Endothelial cell (in vitro differentiated cells): Measurements from ENCODE around the gene ZDHHC22. TPM values are rescaled to one million over a fixed set of nuclear protein-coding genes. Genes with fewer than 3 reads are reported as not detected.

ENCODE experiments used
- DNase-seq: peaks from one replicate; pipeline ENCODE4 v3.0.0; 2021; ENCODE audit warnings: low spot score
- H3K27ac Mint-ChIP-seq: one replicate; pipeline ENCODE4 v1.8.0; 2021; ENCODE audit warnings: mixed read lengths, inconsistent platforms; ENCODE audit not compliant: unreplicated experiment
- H3K27me3 Mint-ChIP-seq: one replicate; pipeline ENCODE4 v1.8.0; 2021; ENCODE audit warnings: mild to moderate bottlenecking, moderate library complexity, mixed read lengths, inconsistent platforms; ENCODE audit not compliant: unreplicated experiment
- H3K36me3 Mint-ChIP-seq: one replicate; pipeline ENCODE4 v1.8.0; 2021; ENCODE audit warnings: mild to moderate bottlenecking, low read depth, mixed read lengths, inconsistent platforms; ENCODE audit not compliant: unreplicated experiment
- H3K4me1 Mint-ChIP-seq: one replicate; pipeline ENCODE4 v1.8.0; 2021; ENCODE audit warnings: mild to moderate bottlenecking, mixed read lengths, inconsistent platforms; ENCODE audit not compliant: unreplicated experiment
- H3K4me3 Mint-ChIP-seq: one replicate; pipeline ENCODE4 v1.8.0; 2021; ENCODE audit warnings: mild to moderate bottlenecking, mixed read lengths, inconsistent platforms; ENCODE audit not compliant: unreplicated experiment
- H3K9me3 Mint-ChIP-seq: one replicate; pipeline ENCODE4 v1.8.0; 2021; ENCODE audit warnings: mixed read lengths, inconsistent platforms; ENCODE audit not compliant: unreplicated experiment
- total RNA-seq: library from RNA; stranded (reverse); fragmentation: NEBNext Ultra II Directional; extraction: Animal tissue kit (Norgen Biotek cat#: 25700); gene quantifications from one replicate; pipeline ENCODE4 v1.2.1, GENCODE V29; 2021; ENCODE audit not compliant: unreplicated experiment
- TF ChIP-seq, protein P1 (sequence below): fragments of 200-600 bp; sonication (generic); IDR thresholded peaks from one replicate; pipeline ENCODE4 v1.5.0; 2021; ENCODE audit warnings: antibody characterized with exemption; ENCODE audit not compliant: unreplicated experiment

Gene ZDHHC22
- total RNA-seq, 1 donor from 2014 or later: 12.0 TPM

DNA sequence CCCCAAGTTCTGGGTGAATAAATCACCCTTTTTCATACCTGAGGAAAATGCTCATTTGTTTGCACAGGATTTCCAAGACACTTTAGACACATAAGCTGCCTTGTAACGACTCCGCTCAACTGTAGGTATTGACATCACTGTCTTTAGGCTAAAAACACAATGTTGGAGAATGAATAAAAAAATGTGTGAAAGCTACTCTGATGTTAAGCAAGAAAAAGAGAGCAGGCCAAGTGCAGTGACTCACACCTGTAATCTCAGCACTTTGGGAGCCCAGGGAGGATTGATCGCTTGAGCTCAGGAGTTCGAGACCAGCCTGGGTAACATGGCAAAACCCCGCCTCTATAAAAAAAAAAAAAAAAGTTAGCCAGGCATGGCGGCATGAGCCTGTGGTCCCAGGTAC is 54.6 kb downstream of the ZDHHC22 start:
- Mint-ChIP-seq H3K4me1 (peaks cover 19% of the 10 kb centered on the region), H3K27me3 (peaks cover 10% of the 10 kb centered on the region), H3K36me3 (no peaks in the 10 kb centered on the region), H3K9me3 (no peaks in the 10 kb centered on the region), H3K4me3 (no peak overlapping the region), H3K27ac (peak overlapping the region; percentile 90)
- TF ChIP-seq, protein P1, sequence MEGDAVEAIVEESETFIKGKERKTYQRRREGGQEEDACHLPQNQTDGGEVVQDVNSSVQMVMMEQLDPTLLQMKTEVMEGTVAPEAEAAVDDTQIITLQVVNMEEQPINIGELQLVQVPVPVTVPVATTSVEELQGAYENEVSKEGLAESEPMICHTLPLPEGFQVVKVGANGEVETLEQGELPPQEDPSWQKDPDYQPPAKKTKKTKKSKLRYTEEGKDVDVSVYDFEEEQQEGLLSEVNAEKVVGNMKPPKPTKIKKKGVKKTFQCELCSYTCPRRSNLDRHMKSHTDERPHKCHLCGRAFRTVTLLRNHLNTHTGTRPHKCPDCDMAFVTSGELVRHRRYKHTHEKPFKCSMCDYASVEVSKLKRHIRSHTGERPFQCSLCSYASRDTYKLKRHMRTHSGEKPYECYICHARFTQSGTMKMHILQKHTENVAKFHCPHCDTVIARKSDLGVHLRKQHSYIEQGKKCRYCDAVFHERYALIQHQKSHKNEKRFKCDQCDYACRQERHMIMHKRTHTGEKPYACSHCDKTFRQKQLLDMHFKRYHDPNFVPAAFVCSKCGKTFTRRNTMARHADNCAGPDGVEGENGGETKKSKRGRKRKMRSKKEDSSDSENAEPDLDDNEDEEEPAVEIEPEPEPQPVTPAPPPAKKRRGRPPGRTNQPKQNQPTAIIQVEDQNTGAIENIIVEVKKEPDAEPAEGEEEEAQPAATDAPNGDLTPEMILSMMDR: no peak
- DNase-seq: no peak

DNA sequence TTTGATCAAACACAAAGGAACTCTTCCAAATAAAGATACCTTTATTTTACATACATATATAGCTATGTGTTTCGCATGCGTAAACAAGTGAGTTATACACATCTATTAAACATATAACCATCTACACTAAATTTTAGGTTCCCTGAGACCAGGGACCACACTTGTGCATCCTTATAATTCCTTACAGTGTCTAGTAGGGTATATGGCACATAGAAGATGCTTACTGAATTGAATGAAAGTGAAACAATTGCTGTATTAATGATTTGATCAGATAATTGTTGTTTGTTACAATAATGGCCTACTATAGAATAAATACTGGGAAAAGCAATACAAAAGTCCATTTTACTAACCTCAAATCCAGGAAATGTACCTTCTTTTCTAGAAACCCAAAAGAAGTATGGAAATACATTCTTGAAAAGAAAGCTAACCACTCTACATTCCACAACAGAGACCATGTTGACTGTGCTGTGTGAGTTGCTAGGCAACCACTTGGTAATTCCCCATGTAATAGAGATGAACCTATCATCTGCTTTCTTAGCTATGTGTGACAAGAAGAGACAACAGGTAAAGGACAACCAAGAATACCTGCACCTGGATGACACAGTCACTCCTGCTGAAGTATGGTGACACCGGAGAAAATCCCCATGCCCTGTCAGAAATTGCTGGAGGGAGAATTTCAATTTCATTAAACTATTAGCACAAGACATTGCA is 55.4 kb downstream of the ZDHHC22 start:
- Mint-ChIP-seq H3K9me3 (no peaks in the 10 kb centered on the region), H3K4me3 (no peak overlapping the region), H3K36me3 (no peaks in the 10 kb centered on the region), H3K27ac (peak overlapping the region; percentile 90), H3K27me3 (peaks cover 8% of the 10 kb centered on the region), H3K4me1 (peaks cover 20% of the 10 kb centered on the region)
- no peak for DNase-seq
- TF ChIP-seq, protein P1: no peak

DNA sequence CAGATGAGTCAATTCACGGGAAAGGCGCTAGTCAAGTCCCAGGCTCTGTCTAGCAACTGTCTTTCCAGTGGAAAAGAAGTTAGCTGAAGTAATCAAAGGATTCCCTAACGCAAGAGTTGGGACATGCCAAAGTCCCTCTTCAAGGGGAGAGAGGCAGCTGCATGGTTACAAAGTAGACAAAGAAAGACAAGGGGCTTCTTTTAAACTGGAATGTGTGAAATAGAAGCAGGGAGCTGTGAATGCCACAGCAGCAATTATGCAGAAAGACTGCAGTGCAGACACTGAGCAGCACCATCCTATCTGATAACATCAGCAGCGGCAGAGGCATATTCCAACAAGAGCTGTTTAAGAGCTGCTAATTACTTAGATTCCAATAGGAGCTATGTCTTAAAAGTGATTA is 56.1 kb downstream of the ZDHHC22 start:
- H3K4me1 Mint-ChIP-seq: peaks cover 23% of the 10 kb centered on the region
- DNase-seq: no peak
- H3K9me3 Mint-ChIP-seq: no peaks in the 10 kb centered on the region
- H3K27me3 Mint-ChIP-seq: peaks cover 8% of the 10 kb centered on the region
- H3K36me3 Mint-ChIP-seq: no peaks in the 10 kb centered on the region
- no peak overlapping the region for H3K4me3 Mint-ChIP-seq
- peak overlapping the region; percentile 90 for H3K27ac Mint-ChIP-seq
- TF ChIP-seq, protein P1: no peak

DNA sequence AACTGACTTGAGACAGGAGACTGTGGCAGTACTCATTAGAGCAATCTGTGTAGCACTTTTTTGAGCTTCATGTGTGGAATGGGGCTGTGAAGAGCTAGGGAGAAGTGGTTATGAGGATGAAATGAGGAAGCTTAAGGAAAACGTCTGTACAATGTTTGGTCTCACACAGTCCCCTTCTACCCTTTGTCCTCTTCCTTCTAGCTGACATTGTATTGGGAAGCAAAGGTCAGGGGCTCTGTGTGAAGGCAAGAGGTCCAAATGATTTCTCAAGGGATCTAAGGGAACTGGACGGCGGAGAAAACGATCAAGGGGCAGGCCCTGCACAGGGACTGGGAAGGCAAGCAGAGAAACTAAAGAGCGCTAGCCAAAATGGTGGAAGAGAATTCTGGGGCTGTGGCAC is 56.6 kb downstream of the ZDHHC22 start:
- peaks cover 23% of the 10 kb centered on the region for H3K4me1 Mint-ChIP-seq

DNA sequence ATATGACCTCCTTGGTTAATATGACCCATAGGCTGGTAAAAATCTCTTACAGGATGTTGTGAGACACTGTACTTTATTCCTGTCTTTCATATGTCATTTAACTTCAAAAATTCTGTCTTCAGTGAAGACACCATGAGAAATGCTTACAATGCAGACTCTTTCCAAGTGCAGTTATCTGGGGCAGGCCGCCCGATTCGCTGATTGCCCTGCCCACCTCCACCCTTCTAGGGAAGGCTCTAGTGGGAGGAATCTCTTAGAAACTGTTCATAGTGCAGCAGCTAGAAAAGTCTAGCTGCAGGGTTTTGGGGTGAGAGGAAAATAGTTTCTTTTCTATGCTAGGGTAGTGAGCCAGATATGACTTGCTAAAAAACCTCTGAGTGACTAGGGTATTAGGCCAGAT is 58.5 kb downstream of the ZDHHC22 start:
- Mint-ChIP-seq H3K36me3 (no peaks in the 10 kb centered on the region), H3K4me3 (no peak overlapping the region), H3K27ac (no peak overlapping the region), H3K4me1 (peaks cover 30% of the 10 kb centered on the region), H3K27me3 (peaks cover 8% of the 10 kb centered on the region), H3K9me3 (no peaks in the 10 kb centered on the region)
- DNase-seq: no peak
- TF ChIP-seq, protein P1: no peak

More for the DNA sequence above, 56.6 kb downstream of the ZDHHC22 start:
- Mint-ChIP-seq H3K27me3 (peaks cover 8% of the 10 kb centered on the region), H3K4me3 (no peak overlapping the region), H3K27ac (peak overlapping the region; percentile 90), H3K9me3 (no peaks in the 10 kb centered on the region), H3K36me3 (no peaks in the 10 kb centered on the region)
- no peak for DNase-seq
- TF ChIP-seq, protein P1: no peak
